Right ventricle myocardium inferior (tissue), 1 donor: Measurements from ENCODE around the gene TAF10. TPM values are rescaled to one million over a fixed set of nuclear protein-coding genes. Genes with fewer than 3 reads are reported as not detected.

ENCODE experiments used
- ATAC-seq: fragments of 200-7000 bp; cut with Tn5 transposase; one replicate; pipeline ENCODE4 v1.9.1; 2020; ENCODE audit warnings: mild to moderate bottlenecking, moderate library complexity
- DNase-seq: peaks from one replicate; pipeline ENCODE4 v3.0.0; 2021; ENCODE audit errors: missing footprints
- intact Hi-C: fragments of 100-400 bp; cut with DNase I; formaldehyde crosslinking; loops from one replicate; pipeline ENCODE4 v1.11.0; 2022
- total RNA-seq: library from RNA; stranded (reverse); fragmentation: NEBNext Ultra II Directional; extraction: Animal tissue kit (Norgen Biotek cat#: 25700); gene quantifications from one replicate; pipeline ENCODE4 v1.2.1, GENCODE V29; 2021
- donor health status: DM: no; HTN: yes; CAD: no; lungs with severe emphysema.

TAF10 gene
- total RNA-seq, 1 donor from 2014 or later = 90.9 TPM

DNA sequence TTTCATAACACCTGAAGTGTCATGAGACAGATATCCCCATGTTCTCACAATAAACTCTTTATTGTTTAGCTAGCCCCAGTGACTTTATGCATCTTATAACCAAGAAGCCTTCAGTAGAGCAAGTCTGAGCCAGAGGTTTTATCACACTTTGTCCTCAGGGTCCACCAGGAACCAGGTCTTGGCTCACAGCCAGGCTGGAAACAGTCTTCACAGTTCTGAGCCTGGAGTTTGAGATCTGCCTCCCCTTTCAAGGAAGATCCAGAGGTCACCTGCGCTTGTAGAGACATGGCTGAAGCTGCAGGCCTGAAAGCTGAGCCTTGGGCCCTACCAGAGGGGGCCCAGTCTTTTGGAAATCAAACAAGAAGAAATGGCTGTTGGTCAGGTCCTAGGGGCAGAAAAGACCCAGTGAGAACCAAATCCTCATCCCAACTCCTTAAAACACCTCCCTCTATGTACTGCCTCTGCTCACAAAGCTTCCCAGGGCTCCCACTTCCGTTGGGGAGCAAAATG is 12.1 kb downstream of the TAF10 start:
- DNase-seq = no peak
- no peak for ATAC-seq

DNA sequence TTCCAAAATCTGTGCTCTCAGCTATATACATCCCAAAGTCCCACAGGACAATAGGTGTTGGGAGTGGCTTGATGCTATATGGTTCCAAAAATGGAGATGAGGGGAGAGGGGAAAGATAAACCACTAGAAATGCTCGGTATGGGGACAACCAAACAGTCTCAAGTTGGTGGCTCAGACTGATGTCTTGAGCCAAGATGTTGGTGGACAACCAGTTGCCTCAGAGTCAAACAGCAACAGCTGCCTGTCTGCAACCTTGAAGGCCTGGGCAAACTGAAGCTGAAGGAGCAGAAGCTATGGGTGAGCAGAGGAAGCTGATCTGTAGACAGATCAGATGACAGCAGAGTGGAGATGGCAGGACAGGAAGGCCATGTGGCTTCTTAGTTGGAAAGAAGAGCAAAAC is 12.6 kb downstream of the TAF10 start:
- DNase-seq = no peak
- intact Hi-C loops = no loop called here
- ATAC-seq = no peak

More for the DNA sequence above, 12.1 kb downstream of the TAF10 start:
- intact Hi-C loops = loop anchor here (5.0 to 10.0 kb wide), 4 partner anchors 33 to 215 kb away; partner anchors contain the start of genes ARFIP2 and TIMM10B

DNA sequence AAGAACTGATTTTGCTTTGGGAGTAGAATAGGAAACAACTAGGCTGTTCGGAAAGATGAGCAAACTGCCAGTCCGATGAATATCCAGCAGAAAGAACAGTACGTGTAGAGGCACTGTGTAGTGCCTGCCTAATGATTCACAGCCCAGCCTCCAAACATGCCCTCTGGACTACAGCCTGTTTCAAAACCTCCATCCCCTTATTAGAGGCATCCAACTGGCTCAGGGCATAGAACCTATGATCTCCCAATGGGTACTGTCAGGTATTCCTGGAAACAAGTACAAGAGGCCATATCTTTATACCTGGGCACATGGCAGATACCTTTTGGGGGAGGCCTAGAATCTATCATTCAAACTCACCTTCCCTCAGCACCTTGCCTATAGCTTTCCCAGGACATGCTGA is 13.5 kb downstream of the TAF10 start:
- intact Hi-C loops = no loop called here
- ATAC-seq (no peak), DNase-seq (no peak)

DNA sequence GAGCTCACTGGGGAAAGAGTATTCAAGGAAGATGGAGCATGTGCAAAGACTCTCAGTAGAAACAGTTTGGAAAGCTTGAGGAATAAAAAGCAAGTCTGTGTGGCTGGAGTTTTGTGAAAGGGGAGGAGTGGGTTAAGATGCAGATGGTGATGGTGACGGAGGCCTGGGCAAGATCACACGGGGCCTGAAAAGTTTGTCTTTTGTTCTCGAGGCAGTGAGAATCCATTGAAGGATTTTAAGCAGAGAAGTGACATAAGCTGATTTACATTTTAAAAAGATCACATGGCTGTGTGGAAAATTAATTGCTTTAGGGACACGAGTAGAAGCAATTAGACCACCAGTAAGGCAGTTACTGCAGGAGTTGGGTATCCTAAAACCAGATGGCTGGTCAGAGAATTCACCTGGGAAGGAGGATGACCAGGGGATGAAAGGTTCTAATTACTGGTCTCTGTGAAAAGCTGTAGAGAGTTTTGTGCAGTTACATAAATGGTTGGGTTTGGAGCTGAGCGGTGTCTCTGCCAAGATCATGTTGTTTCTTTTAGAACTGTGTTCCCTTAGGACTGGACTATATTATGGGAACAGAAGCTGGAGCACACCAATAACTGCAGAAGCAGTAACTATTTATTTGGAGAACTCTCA is 15.7 kb downstream of the TAF10 start:
- DNase-seq (no peak), ATAC-seq (peak; percentile 74)
- intact Hi-C loops = no loop called here

DNA sequence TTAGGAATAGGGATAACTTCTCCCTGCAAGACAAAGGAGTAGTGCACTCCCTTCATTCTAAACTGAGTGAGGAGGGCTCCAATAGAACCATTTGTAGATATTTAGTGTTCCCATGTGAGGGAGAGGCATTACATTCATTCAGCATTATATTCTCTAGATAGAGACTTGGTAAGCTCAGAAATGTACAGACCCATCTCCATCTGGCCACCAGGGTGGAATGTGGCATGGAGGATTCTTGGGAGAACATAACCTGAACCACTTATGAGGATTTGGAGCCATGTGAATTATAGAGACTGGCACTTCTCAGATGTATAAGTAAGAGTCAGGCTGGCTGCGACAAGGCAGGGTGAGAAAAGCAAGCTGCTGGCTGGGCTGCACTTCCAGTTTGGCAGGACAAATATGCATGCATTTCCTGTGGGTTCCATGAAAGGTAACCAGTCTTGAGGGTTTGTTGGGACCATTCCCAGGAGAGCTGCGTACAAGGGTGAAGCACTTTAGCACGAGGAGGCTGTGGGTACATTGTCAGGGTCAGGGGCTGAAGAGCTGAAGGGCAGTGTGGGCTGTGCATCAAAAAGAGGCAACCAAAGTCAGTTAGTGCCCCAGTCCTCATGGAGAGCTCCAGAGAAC is 17.8 kb downstream of the TAF10 start:
- ATAC-seq = peak; percentile 32
- intact Hi-C loops = no loop called here

DNA sequence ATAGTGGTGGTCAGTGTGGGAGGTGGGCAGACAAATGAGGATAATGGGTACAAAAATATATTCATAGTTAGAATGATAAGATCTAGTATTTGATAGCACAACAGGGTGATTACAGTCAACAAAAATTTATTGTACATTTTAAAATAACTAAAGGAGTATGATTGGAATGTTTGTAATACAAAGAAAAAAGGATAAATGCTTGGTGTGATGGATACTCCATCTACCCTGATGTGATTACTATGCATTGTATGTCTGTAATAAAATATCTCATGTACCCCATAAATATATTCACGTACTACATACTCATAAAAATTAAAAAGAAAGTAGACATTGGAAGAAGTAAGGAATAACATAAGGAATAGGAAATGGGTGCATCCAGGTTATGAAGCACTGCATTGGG is 24.0 kb downstream of the TAF10 start:
- ATAC-seq (no peak), DNase-seq (no peak)
- intact Hi-C loops = no loop called here

More for the DNA sequence above, 17.8 kb downstream of the TAF10 start:
- no peak for DNase-seq

DNA sequence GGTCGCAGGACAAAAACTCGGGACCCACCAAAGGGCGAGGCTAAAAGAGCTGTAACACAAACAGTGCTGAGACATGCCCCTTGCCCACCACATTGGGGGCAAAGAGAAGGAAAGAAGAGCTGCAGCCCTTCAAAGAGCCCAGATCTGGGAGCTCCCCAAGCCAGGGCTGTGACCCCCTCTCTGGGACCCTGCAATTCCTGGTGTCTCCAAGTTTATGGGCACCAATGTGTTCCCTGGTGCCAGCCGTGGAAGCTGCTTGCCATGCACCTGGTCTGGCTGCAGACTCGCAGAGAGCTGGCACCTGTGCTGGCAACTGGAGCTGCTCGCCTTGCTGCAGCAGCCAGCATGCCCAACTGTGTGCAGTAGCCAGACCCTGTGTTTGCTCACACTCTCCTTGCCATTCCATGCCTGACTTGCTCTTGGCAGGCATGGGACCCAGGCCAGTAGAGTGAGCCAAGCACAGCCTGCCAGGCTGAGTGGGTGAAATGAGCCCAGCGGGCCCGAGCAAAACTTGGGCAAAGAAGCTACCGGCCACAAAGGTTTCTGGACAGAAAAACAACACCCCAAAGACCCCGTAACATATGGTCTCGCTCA is 24.6 kb downstream of the TAF10 start:
- peak; percentile 91 for ATAC-seq
- intact Hi-C loops = no loop called here
- no peak for DNase-seq

DNA sequence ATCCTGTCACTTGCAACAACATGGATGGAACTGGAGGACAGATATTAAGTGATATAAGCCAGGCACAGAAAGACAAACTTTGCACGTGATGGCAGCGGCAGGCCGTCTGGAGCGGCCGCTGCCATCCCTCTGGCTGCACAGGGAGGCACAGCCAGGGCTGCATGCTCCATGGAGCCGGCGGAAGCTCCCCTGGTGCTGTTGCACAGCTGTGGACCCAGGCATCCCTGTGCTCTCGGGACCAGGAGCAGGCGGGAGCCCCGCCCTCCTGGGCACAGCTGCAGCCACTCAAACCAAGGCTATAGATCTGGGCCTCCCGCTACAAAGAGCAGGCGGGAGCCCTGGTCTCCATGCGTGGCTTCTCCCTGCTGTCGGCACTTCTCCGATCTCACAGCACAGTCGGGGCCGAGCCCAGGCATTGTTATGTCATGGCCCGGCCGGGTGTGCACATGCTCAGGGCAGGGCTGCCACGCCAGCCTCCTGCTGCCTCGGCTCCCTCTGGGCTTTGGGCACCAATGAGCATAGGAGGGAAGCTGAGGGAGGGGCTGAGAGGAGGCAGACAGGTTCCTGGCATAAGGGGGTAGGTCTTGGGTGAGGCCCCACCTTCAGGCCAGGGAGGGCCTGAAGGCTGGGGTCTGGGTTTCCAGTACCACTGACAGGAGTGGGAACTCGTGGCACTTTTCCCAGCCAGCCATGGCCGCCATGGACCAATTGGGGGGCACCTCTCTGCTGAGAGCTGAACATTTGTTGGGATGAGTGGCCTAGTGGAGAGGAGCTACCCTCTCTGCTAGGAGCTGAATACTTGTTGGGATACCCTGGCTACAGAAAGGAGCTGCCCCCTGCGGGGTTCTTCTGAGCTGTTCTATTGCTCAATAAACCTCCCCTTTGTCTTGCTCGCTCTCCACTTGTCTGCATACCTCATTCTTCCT is 25.3 kb downstream of the TAF10 start:
- intact Hi-C loops = no loop called here
- DNase-seq (peak; percentile 82), ATAC-seq (peak; percentile 85)

DNA sequence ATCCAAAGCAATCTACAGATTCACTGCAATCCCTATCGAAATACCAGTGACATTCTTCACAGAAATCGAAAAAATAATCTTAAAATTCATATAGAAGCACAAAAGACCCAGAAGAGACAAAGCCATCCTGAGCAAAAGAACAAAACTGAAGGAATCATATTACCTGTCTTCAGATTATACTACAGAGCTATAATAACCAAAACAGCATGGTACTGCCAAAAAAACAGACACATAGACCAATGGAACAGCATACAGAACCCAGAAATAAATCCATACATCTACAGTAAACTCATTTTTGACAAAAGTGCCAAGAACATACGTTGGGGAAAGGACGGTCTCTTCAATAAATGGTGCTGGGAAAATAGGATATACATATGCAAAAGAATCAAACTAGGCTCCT is 27.5 kb downstream of the TAF10 start:
- ATAC-seq = no peak
- intact Hi-C loops = no loop called here

DNA sequence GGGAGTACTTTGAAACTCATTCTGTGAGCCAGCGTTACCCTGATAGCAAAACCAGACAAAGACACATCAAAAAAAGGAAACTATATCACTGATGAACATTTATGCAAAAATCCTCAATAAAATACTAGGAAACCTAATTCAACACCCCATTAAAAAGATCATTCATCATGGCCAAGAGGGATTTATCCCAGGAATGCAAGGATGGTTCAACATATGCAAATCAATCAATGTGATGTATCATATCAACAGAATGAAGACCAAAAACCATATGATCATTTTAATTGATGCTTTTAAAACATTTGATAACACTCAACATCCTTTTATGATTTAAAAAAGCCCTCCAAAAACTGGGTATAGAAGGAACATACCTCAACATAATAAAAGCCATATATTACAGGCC is 28.4 kb downstream of the TAF10 start:
- DNase-seq (no peak), ATAC-seq (no peak)
- intact Hi-C loops = no loop called here

More for the DNA sequence above, 27.5 kb downstream of the TAF10 start:
- no peak for DNase-seq

DNA sequence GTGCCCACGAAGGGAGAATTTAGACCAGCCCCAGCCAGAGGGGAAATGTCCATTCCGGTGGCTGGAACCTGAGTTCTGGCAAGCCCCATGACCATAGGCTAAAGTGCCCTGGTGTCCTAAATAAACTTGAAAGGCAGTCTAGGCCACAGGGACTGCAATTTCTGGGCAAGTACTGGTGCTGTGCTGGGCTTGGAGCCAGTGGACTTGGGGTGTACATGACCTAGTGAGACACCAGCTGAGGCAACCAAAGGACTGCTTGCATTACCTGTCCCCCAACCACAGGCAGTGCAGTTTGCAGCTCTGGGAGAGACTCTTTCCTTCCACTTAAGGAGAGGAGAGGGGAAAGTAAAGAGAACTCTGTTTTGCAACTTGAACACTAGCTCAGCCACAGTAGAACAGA is 32.3 kb downstream of the TAF10 start:
- no peak for DNase-seq
- no peak for ATAC-seq
- intact Hi-C loops = no loop called here

DNA sequence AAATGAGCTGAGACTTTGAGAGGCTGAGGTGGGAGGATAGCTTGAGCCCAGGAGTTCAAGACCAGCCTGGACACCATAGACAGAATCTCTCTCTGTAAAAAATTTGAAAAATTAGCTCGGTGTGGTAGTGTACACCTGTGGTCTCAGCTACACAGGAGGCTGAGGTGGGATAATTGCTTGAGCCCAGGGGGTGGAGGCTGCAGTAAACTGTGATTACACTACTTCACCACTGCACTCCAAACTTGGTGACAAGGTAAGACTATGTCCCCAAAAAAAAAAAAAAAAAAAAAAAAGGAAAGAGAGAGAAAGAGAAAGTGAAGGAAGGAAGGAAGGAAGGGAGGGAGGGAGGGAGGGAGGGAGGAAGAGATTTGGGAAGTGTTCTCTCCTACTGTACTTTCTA is 33.9 kb downstream of the TAF10 start:
- no peak for ATAC-seq
- no peak for DNase-seq
- intact Hi-C loops = no loop called here

DNA sequence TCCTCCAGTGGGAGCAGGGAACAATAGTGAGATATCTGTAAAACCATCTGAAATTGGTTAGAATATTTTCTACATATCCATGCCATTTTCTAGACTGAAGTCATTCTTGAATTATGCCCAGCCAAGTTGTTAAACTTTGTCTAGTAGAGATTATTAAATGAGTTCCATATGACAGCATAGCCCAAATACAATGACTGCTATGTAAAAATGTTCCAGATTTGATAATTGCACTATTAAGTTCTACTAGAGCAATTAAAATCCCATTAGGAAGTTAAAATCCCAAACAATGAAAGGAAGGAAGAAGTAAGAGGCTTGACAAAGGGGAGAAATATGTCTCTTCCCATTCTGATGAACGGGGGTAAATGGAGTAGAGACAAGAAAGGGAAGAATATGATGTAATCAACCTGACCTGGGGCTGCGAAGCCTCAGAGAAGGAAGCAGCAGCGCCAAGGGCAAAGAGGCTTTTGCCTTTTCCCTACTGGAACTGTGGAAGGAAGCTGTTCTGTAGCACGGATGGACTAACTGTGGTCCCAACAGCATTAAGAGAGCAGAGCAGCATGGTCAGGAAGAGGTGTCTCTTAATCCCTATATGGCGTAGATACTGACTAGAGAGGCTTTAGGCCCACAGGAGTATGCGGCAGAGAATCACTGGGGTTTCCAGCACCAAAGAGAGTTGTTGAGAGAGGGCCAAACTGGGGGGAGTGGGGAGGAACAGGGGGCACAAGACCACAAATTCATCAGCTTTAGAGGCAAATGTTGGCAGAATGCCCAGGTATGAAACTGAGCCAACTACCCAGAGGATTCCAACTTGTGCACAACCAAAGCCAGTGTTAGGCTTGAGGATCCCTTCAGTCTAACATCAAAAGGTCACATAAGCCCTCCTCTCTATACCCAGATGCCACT is 35.3 kb downstream of the TAF10 start:
- ATAC-seq (peak; percentile 73), DNase-seq (no peak)
- intact Hi-C loops = no loop called here

DNA sequence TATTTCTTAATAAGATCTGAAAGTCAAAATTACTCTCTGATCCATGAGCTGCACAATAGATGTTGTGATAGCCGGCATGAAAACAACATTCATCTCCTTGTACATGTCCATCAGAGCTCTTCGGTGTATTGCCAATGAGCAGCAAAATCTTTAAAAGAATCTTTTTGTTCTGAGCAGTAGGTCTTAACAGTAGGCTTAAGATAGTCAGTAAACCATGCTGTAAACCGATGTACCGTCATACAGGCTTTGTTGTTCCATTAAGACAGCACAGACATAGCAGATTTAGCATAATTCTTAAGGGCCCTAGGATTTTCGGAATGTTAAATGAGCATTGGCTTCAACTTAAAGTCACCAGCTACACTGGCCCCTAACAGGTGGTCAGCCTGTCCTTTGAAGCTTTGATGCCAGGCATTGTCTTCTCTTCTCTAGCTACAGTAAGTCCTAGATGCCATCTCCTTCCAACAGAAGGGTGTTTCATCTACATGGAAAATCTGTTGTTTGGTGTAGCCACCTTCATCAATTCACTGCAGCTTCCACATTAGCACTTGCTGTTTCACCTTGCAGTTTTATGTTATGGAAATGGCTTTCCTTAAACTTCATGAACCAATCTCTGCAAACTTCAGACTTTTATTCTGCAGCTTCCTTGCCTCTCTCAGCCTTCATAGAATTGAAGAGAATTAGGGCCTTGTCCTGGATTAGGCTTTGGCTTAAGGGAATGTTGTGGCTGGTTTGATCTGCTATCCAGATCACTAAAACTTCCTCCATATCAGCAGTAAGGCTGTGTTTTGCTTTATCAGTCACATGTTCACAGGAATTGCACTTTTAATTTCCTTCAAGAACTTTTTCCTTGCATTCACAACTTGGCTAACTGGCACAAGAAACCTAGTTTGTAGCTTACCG is 37.0 kb downstream of the TAF10 start:
- DNase-seq = no peak
- intact Hi-C loops = no loop called here
- no peak for ATAC-seq

DNA sequence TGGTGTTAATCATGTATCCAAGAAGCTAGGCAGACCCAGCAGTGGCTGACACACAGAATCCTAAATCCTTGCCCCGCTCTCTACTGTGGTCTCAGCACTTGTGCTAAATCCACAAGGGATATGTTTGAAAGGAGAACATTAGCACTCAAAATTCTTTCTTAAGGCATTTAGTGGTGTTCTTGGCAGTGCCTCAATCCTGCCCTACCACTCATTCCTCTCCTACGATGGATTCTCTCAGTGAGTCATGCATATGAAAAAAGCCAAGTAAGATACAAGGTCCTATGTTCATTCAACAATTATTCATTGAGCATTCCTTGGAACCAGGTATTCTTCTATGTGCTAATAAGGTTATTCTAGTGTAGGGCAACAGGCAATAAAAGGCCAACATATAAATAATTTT is 39.8 kb downstream of the TAF10 start:
- no peak for ATAC-seq
- intact Hi-C loops = no loop called here
- DNase-seq = no peak

DNA sequence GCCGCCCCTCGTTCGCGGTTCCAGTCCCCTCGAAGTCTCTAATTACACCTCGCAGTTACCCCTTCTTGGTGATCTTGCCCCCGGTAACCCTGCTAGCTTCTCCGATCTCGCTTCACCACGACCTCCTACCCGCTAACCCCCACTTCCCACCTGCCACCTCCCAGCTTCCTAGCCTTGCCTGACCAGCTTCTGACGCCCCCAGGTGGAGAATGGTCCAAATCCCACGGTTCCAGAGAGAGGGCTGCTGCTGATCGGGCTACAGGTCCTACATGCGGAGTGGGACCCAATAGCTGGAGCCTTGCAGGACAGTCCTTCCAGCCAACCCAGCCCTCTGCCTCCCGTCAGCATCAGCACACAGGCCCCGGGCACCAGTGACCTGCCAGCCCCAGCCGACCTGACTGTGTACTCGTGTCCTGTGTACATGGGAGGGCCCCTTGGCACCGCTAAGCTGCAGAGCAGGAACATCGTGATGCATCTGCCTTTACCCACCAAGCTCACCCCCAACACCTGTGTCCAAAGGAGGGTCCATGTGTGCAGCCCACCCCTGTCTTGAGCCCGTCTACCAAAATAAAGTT is 40.5 kb downstream of the TAF10 start:
- ATAC-seq (no peak), DNase-seq (no peak)
- intact Hi-C loops = no loop called here
